ENCODE data around the gene ATP13A3. TPM values are rescaled to one million over a fixed set of nuclear protein-coding genes. Genes with fewer than 3 reads are reported as not detected.

ATP13A3 gene
- total RNA-seq, 4 donors from 2014 or later: 106 to 157 (median 128) TPM

DNA sequence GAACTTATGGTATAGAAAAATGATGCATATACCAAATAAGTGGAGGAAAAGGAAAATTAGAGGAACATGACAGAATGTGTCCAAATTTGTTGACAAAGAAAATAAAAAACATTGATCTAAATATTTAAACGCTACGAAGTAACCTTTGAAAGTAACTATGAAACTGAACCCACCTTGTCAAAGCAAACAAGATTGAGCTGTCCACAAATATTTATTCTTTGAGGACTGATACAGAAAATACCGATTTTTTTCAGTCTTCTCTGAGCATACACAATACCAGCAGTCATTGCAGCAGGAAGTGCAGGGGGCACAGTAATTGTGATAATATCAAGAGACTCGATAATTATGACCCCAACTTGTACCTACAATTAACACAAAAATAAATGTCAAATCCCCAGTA, 40.0 kb downstream of the ATP13A3 start:
- TF ChIP-seq EP300 (IDR thresholded peaks at IDR 0.05): no peak
- TF ChIP-seq CTCF (IDR thresholded peaks at IDR 0.05): no peak
- no peak for TF ChIP-seq POLR2AphosphoS5 (IDR thresholded peaks at IDR 0.05)
- no peak for TF ChIP-seq POLR2A (IDR thresholded peaks at IDR 0.05)
- WGBS, 2 donors (ENCODE audit: low coverage in 1 of 2): 83 to 84% methylated on average over 4 of the region's 4 CpGs
- H3K4me3 ChIP-seq: no peak overlapping the region
- peaks cover 5 to 96% of the 10 kb centered on the region in 2 donors for H3K36me3 ChIP-seq
- no peak for ATAC-seq
- no peak overlapping the region for H3K27ac ChIP-seq
- no peaks in the 10 kb centered on the region for H3K4me1 ChIP-seq
- H3K9me3 ChIP-seq: no peaks in the 10 kb centered on the region
- no peaks in the 10 kb centered on the region for H3K27me3 ChIP-seq

- no peak overlapping the region for H3K27ac ChIP-seq
- no peak overlapping the region for H3K4me3 ChIP-seq
- H3K4me1 ChIP-seq: no peaks in the 10 kb centered on the region
- H3K36me3 ChIP-seq: peaks cover 5 to 95% of the 10 kb centered on the region in 2 donors
- no peak for ATAC-seq
- WGBS, 2 donors (ENCODE audit: low coverage in 1 of 2): 86 to 90% methylated on average over 7 to 8 of the region's 13 CpGs
- TF ChIP-seq CTCF (IDR thresholded peaks at IDR 0.05) (no peak), POLR2A (IDR thresholded peaks at IDR 0.05) (no peak), POLR2AphosphoS5 (IDR thresholded peaks at IDR 0.05) (no peak), EP300 (IDR thresholded peaks at IDR 0.05) (no peak)
- no peaks in the 10 kb centered on the region for H3K9me3 ChIP-seq
- H3K27me3 ChIP-seq: no peaks in the 10 kb centered on the region
These were observed 40.6 kb downstream of the ATP13A3 start for GRCh38 chr3:194446172-194446571.

- no peak overlapping the region for H3K27ac ChIP-seq
- 74 to 82% methylated on average over 2 of the region's 2 CpGs for WGBS, 2 donors (ENCODE audit: low coverage in 1 of 2)
- ATAC-seq: no peak
- TF ChIP-seq POLR2A (IDR thresholded peaks at IDR 0.05) (no peak), CTCF (IDR thresholded peaks at IDR 0.05) (no peak)
- H3K9me3 ChIP-seq: no peaks in the 10 kb centered on the region
- H3K36me3 ChIP-seq: peaks cover 0 to 95% of the 10 kb centered on the region in 2 donors
- H3K4me1 ChIP-seq: no peaks in the 10 kb centered on the region
- H3K27me3 ChIP-seq: no peaks in the 10 kb centered on the region
- no peak overlapping the region for H3K4me3 ChIP-seq
These were observed 42.9 kb downstream of the ATP13A3 start for GRCh38 chr3:194443901-194444300.

- TF ChIP-seq CTCF (IDR thresholded peaks at IDR 0.05) (no peak), POLR2AphosphoS5 (IDR thresholded peaks at IDR 0.05) (no peak), POLR2A (IDR thresholded peaks at IDR 0.05) (no peak), EP300 (IDR thresholded peaks at IDR 0.05) (no peak)
- Histone ChIP-seq H3K36me3 (peaks cover 0 to 95% of the 10 kb centered on the region in 2 donors), H3K27me3 (no peaks in the 10 kb centered on the region), H3K9me3 (no peaks in the 10 kb centered on the region), H3K4me1 (no peaks in the 10 kb centered on the region), H3K27ac (no peak overlapping the region), H3K4me3 (no peak overlapping the region)
- WGBS, 2 donors (ENCODE audit: low coverage in 1 of 2): 40 to 60% methylated on average over 2 of the region's 2 CpGs
- no peak for ATAC-seq
These were observed 46.0 kb downstream of the ATP13A3 start for GRCh38 chr3:194440756-194441155.

GRCh38 chr3:194439881-194440550, 46.8 kb downstream of the ATP13A3 start:
- Histone ChIP-seq H3K4me3 (no peak overlapping the region), H3K9me3 (no peaks in the 10 kb centered on the region), H3K27ac (no peak overlapping the region), H3K27me3 (no peaks in the 10 kb centered on the region), H3K36me3 (peaks cover 0 to 96% of the 10 kb centered on the region in 2 donors), H3K4me1 (no peaks in the 10 kb centered on the region)
- TF ChIP-seq EP300 (IDR thresholded peaks at IDR 0.05) (no peak), POLR2A (IDR thresholded peaks at IDR 0.05) (no peak), CTCF (IDR thresholded peaks at IDR 0.05) (no peak), POLR2AphosphoS5 (IDR thresholded peaks at IDR 0.05) (no peak)
- 66 to 69% methylated on average over 4 to 6 of the region's 6 CpGs for WGBS, 2 donors (ENCODE audit: low coverage in 1 of 2)
- no peak for ATAC-seq

Measured in gastroesophageal sphincter (tissue), 4 donors.